HG02870 (cell line): ENCODE results near the gene FAM234B.

Experiments
- ATAC-seq: cut with Tn5 transposase; IDR thresholded peaks from one replicate; pipeline ENCODE4 v1.9.1; 2021; ENCODE audit warnings: mild to moderate bottlenecking, moderate library complexity; ENCODE audit not compliant: unreplicated experiment

The FAM234B gene

GRCh38 chr12:13044002-13044905, at the start of gene FAM234B:
FAM234B (plus strand) TSS chr12:13044381; CDS start chr12:13044404, 23 bp downstream.
- ATAC-seq = peak; percentile 78

- no peak for ATAC-seq
Measured at GRCh38 chr12:12995088-12995487, 49.1 kb upstream of the FAM234B start.

GRCh38 chr12:12996209-12996608, 48.0 kb upstream of the FAM234B start:
- no peak for ATAC-seq

GRCh38 chr12:12997156-12997555, 47.0 kb upstream of the FAM234B start:
- ATAC-seq = no peak

GRCh38 chr12:12997734-12998133, 46.4 kb upstream of the FAM234B start:
- no peak for ATAC-seq

- no peak for ATAC-seq
Measured at GRCh38 chr12:12998248-12998647, 45.9 kb upstream of the FAM234B start.

GRCh38 chr12:12999271-12999958, 44.8 kb upstream of the FAM234B start:
- ATAC-seq = no peak

GRCh38 chr12:12999959-13000615, 44.1 kb upstream of the FAM234B start, which contains the start of gene HEBP1:
HEBP1 (minus strand) TSS chr12:13000265; CDS start chr12:13000114, 151 bp downstream.
- peak; percentile 87 for ATAC-seq

GRCh38 chr12:13000616-13000924, 43.6 kb upstream of the FAM234B start:
- peak; percentile 29 for ATAC-seq

GRCh38 chr12:13000925-13001774, 43.0 kb upstream of the FAM234B start:
- no peak for ATAC-seq

GRCh38 chr12:13001775-13002040, 42.5 kb upstream of the FAM234B start:
- ATAC-seq = no peak

- ATAC-seq = no peak
Measured at GRCh38 chr12:13002301-13003097, 41.7 kb upstream of the FAM234B start.

GRCh38 chr12:13004361-13004760, 39.8 kb upstream of the FAM234B start:
- no peak for ATAC-seq

- ATAC-seq = no peak
Measured at GRCh38 chr12:13004986-13005385, 39.2 kb upstream of the FAM234B start.

GRCh38 chr12:13005649-13006048, 38.5 kb upstream of the FAM234B start:
- no peak for ATAC-seq

- ATAC-seq = no peak
Measured at GRCh38 chr12:13007496-13008233, 36.5 kb upstream of the FAM234B start.

GRCh38 chr12:13008741-13009380, 35.3 kb upstream of the FAM234B start:
- no peak for ATAC-seq

GRCh38 chr12:13011098-13011497, 33.1 kb upstream of the FAM234B start:
- ATAC-seq = no peak

GRCh38 chr12:13022851-13023271, 21.3 kb upstream of the FAM234B start:
- ATAC-seq = no peak
